Liver (tissue), 9 donors: Measurements from ENCODE around the gene FRS2. TPM values are rescaled to one million over a fixed set of nuclear protein-coding genes. Genes with fewer than 3 reads are reported as not detected.

Experiments
- DNase-seq: peaks from one replicate; pipeline ENCODE4 v3.0.0-alpha.2; 2017; ENCODE audit warnings: low spot score
- H3K27ac ChIP-seq, 2 donors: one replicate each; pipeline ENCODE4 v1.7.0; 2013; ENCODE audit warnings: inconsistent platforms in 2 of 2, low read length in 2 of 2, control low read depth in 1 of 2, low read depth in 1 of 2, mild to moderate bottlenecking in 1 of 2
- H3K27me3 ChIP-seq, 4 donors: one replicate each; pipeline versions ENCODE4 v1.6.1 to v1.7.0; 2013; ENCODE audit warnings: low read length in 3 of 4, inconsistent platforms in 1 of 4, mild to moderate bottlenecking in 1 of 4, moderate library complexity in 1 of 4; ENCODE audit not compliant: control insufficient read depth in 4 of 4, insufficient read depth in 4 of 4
- H3K36me3 ChIP-seq, 4 donors: one replicate each; pipeline versions ENCODE4 v1.6.1 to v1.7.0; 2013; ENCODE audit warnings: low read length in 3 of 4, mild to moderate bottlenecking in 3 of 4, low read depth in 1 of 4, moderate library complexity in 1 of 4; ENCODE audit not compliant: control insufficient read depth in 4 of 4, insufficient read depth in 3 of 4
- H3K4me1 ChIP-seq, 4 donors: one replicate each; pipeline versions ENCODE4 v1.6.1 to v1.7.0; 2013; ENCODE audit warnings: low read length in 3 of 4, mild to moderate bottlenecking in 3 of 4, moderate library complexity in 1 of 4; ENCODE audit not compliant: control insufficient read depth in 4 of 4, insufficient read depth in 4 of 4
- H3K4me3 ChIP-seq, 3 donors: one replicate each; pipeline versions ENCODE4 v1.6.1 to v1.7.0; 2013; ENCODE audit warnings: low read length in 3 of 3, control low read depth in 1 of 3, low read depth in 1 of 3, mild to moderate bottlenecking in 1 of 3
- H3K9ac ChIP-seq, 2 donors: one replicate each; pipeline ENCODE4 v1.7.0; 2013; ENCODE audit warnings: low read length in 2 of 2, mild to moderate bottlenecking in 2 of 2, moderate library complexity in 2 of 2, control low read depth in 1 of 2, low read depth in 1 of 2
- H3K9me3 ChIP-seq, 4 donors: one replicate each; pipeline versions ENCODE4 v1.6.1 to v1.7.0; 2013; ENCODE audit warnings: low read length in 3 of 4; ENCODE audit not compliant: control insufficient read depth in 4 of 4
- ATF3 ChIP-seq: IDR thresholded peaks from 2 replicates; pipeline ENCODE4 v1.6.1; 2016; ENCODE audit warnings: antibody characterized with exemption
- CTCF ChIP-seq: fragments of 150-350 bp; IDR thresholded peaks from 2 replicates; pipeline ENCODE4 v1.5.1; 2017; ENCODE audit warnings: improper control_type of control experiment, low read depth, low read length; ENCODE audit not compliant: missing input control
- EGR1 ChIP-seq, 2 donors: IDR thresholded peaks; 2 replicates each; pipeline ENCODE4 v1.6.1; 2016 to 2018; ENCODE audit warnings: antibody characterized with exemption in 2 of 2, low read depth in 2 of 2
- FOXA1 ChIP-seq: IDR thresholded peaks from 2 replicates; pipeline ENCODE4 v1.6.1; 2016; ENCODE audit warnings: antibody characterized with exemption
- FOXA2 ChIP-seq: IDR thresholded peaks from 2 replicates; pipeline ENCODE4 v1.6.1; 2016; ENCODE audit warnings: antibody characterized with exemption
- GABPA ChIP-seq, 2 donors: IDR thresholded peaks in 1 of 2; conservative IDR thresholded peaks in 1 of 2; 2 replicates each; pipeline ENCODE4 v1.6.1; 2016; ENCODE audit warnings: antibody characterized with exemption in 2 of 2, mild to moderate bottlenecking in 1 of 2, moderate library complexity in 1 of 2
- HNF4A ChIP-seq, 2 donors: conservative IDR thresholded peaks; 2 replicates each; pipeline ENCODE4 v1.6.1; 2016; ENCODE audit warnings: antibody characterized with exemption in 2 of 2, mild to moderate bottlenecking in 2 of 2
- HNF4G ChIP-seq: IDR thresholded peaks from 2 replicates; pipeline ENCODE4 v1.6.1; 2016; ENCODE audit warnings: antibody characterized with exemption
- JUND ChIP-seq, 2 donors: IDR thresholded peaks; 2 replicates each; pipeline ENCODE4 v1.6.1; 2016; ENCODE audit warnings: antibody characterized with exemption in 2 of 2
- MAX ChIP-seq: IDR thresholded peaks from 2 replicates; pipeline ENCODE4 v1.6.1; 2016; ENCODE audit warnings: antibody characterized with exemption
- NR2F2 ChIP-seq: IDR thresholded peaks from 2 replicates; pipeline ENCODE4 v1.6.1; 2016; ENCODE audit warnings: antibody characterized with exemption
- RAD21 ChIP-seq, 2 donors: IDR thresholded peaks; 2 replicates each; pipeline ENCODE4 v1.6.1; 2016; ENCODE audit warnings: antibody characterized with exemption in 2 of 2, mild to moderate bottlenecking in 2 of 2
- REST ChIP-seq: IDR thresholded peaks from 2 replicates; pipeline ENCODE4 v1.6.1; 2016; ENCODE audit warnings: antibody characterized with exemption, mild to moderate bottlenecking
- RXRA ChIP-seq, 2 donors: IDR thresholded peaks; 2 replicates each; pipeline ENCODE4 v1.6.1; 2017 to 2018; ENCODE audit warnings: antibody characterized with exemption in 2 of 2, mild to moderate bottlenecking in 1 of 2
- SP1 ChIP-seq: IDR thresholded peaks from 2 replicates; pipeline ENCODE4 v1.6.1; 2018; ENCODE audit warnings: antibody characterized with exemption, mild to moderate bottlenecking
- TAF1 ChIP-seq: conservative IDR thresholded peaks from 2 replicates; pipeline ENCODE4 v1.6.1; 2016; ENCODE audit warnings: antibody characterized with exemption, mild to moderate bottlenecking
- YY1 ChIP-seq: IDR thresholded peaks from 2 replicates; pipeline ENCODE4 v1.6.1; 2016; ENCODE audit warnings: antibody characterized with exemption, mild to moderate bottlenecking
- ZBTB33 ChIP-seq: IDR thresholded peaks from 2 replicates; pipeline ENCODE4 v1.6.1; 2016; ENCODE audit warnings: antibody characterized with exemption
- WGBS: extraction: QIAGEN DNeasy Blood & Tissue Kit; methylation state at CpG from one replicate; pipeline ENCODE4 v1.1.7; 2013; 5-methylcytosine and 5-hydroxymethylcytosine counted together
- polyA plus RNA-seq, 2 donors: library from polyadenylated mRNA; stranded (reverse) in 1 of 2; unstranded in 1 of 2; fragments of 200-250 nt in 1 of 2; fragments of >200 nt in 1 of 2; fragmentation: Nextera tagmentation in 1 of 2; extraction: Ambion mirVana in 1 of 2; gene quantifications; one replicate each; pipeline versions ENCODE4 v1.2.1 to v1.2.3, GENCODE V29; 2013 to 2015
- total RNA-seq, 2 donors: library from RNA; depleted of rRNA; stranded (reverse); fragments of >200 nt; gene quantifications; one replicate each; pipeline ENCODE4 v1.2.3, GENCODE V29; 2014
- donor health status: healthy.
- donor health status: healthy.
- donor health status: healthy.
- donor health status: healthy.
- donor health status: healthy.

FRS2 gene
- total and polyA plus RNA-seq, 4 donors = 7.0 to 24.0 (median 21.9) TPM

- Histone ChIP-seq H3K4me1 (peaks cover 0 to 5% (median 1%) of the 10 kb centered on the region in 4 donors), H3K27ac (no peak overlapping the region)
- TF ChIP-seq FOXA2 = no peak
- no peak for TF ChIP-seq YY1
- no peak for TF ChIP-seq RXRA (IDR thresholded peaks at IDR 0.05)
- no peak for TF ChIP-seq REST
- no peak for TF ChIP-seq ATF3
- no peak for TF ChIP-seq GABPA (IDR thresholded peaks at IDR 0.05 in 1 of 2, conservative IDR thresholded peaks at IDR 0.05 in 1 of 2)
- no peak for TF ChIP-seq ZBTB33
- TF ChIP-seq FOXA1 = no peak
- TF ChIP-seq SP1 = no peak
- no peak for TF ChIP-seq HNF4A (conservative IDR thresholded peaks at IDR 0.05)
- no peak for TF ChIP-seq RAD21 (IDR thresholded peaks at IDR 0.05)
- TF ChIP-seq MAX = no peak
- no peak for TF ChIP-seq NR2F2
- no peak for TF ChIP-seq JUND (IDR thresholded peaks at IDR 0.05)
- TF ChIP-seq TAF1 = no peak
- TF ChIP-seq HNF4G = no peak
Measured at GRCh38 chr12:69600804-69601203, 130.6 kb downstream of the FRS2 start.

GRCh38 chr12:69601962-69602685 is 131.9 kb downstream of the FRS2 start:
- no peak overlapping the region for H3K4me3 ChIP-seq
- peaks cover 0 to 5% (median 1%) of the 10 kb centered on the region in 4 donors for H3K4me1 ChIP-seq
- 96% methylated on average over 6 of the region's 6 CpGs for WGBS
- H3K36me3 ChIP-seq = peaks cover 10 to 56% (median 49%) of the 10 kb centered on the region in 4 donors
- no peak for DNase-seq
- H3K27me3 ChIP-seq = no peaks in the 10 kb centered on the region
- H3K9me3 ChIP-seq = no peaks in the 10 kb centered on the region
- H3K9ac ChIP-seq = no peak overlapping the region
- no peak overlapping the region for H3K27ac ChIP-seq
- TF ChIP-seq HNF4G = no peak
- no peak for TF ChIP-seq SP1
- TF ChIP-seq FOXA1 = no peak
- no peak for TF ChIP-seq EGR1 (IDR thresholded peaks at IDR 0.05; ENCODE audit: low read depth in 2 of 2)
- no peak for TF ChIP-seq REST
- no peak for TF ChIP-seq JUND (IDR thresholded peaks at IDR 0.05)
- no peak for TF ChIP-seq CTCF
- no peak for TF ChIP-seq HNF4A (conservative IDR thresholded peaks at IDR 0.05)
- TF ChIP-seq ZBTB33 = no peak

More at GRCh38 chr12:69600804-69601203, 130.6 kb downstream of the FRS2 start:
- Histone ChIP-seq H3K9ac (no peak overlapping the region), H3K4me3 (no peak overlapping the region), H3K9me3 (no peaks in the 10 kb centered on the region), H3K27me3 (no peaks in the 10 kb centered on the region), H3K36me3 (peaks cover 13 to 62% (median 55%) of the 10 kb centered on the region in 4 donors)
- DNase-seq = no peak
